Cardiac fibroblast (primary cell): ENCODE measurements around the gene PCDHGC4.

Source experiments
- DNase-seq, 2 donors: peaks; one replicate each; pipeline versions ENCODE4 v3.0.0 to v3.0.0-alpha.2; 2010; ENCODE audit warnings: low read depth in 2 of 2
- H3K4me3 ChIP-seq, 2 donors: replicated peaks in 1 of 2; 1 replicate in 1 of 2; 2 replicates in 1 of 2; pipeline ENCODE4 v1.5.1; 2011; ENCODE audit warnings: low read depth in 2 of 2, low read length in 2 of 2, mild to moderate bottlenecking in 2 of 2, moderate library complexity in 1 of 2
- TF ChIP-seq, protein P1 (sequence below): IDR thresholded peaks from one replicate; pipeline ENCODE4 v1.5.1; 2011; ENCODE audit warnings: low read depth, mild to moderate bottlenecking, low read length, inconsistent platforms

Gene PCDHGC4

DNA sequence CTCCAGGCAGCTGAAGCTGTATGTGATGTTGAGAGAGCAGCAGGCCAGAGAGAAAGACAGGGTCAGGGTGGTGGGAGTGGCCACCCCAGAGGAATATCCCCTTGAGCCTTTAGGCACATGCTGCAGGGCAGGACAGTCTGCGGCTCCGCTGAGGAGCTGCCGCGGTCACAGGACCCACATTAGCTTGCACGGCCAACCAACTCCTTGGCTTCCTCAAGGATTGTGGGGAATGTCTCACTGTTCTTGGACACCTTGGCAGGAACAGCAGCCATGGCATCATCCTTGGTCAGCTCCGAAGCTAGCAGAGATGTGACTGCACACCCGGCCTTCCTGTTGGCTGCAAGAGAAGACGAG lies 31.8 kb downstream of the PCDHGC4 start:
- no peak for DNase-seq
- TF ChIP-seq, protein P1, sequence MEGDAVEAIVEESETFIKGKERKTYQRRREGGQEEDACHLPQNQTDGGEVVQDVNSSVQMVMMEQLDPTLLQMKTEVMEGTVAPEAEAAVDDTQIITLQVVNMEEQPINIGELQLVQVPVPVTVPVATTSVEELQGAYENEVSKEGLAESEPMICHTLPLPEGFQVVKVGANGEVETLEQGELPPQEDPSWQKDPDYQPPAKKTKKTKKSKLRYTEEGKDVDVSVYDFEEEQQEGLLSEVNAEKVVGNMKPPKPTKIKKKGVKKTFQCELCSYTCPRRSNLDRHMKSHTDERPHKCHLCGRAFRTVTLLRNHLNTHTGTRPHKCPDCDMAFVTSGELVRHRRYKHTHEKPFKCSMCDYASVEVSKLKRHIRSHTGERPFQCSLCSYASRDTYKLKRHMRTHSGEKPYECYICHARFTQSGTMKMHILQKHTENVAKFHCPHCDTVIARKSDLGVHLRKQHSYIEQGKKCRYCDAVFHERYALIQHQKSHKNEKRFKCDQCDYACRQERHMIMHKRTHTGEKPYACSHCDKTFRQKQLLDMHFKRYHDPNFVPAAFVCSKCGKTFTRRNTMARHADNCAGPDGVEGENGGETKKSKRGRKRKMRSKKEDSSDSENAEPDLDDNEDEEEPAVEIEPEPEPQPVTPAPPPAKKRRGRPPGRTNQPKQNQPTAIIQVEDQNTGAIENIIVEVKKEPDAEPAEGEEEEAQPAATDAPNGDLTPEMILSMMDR = no peak
- H3K4me3 ChIP-seq = no peak overlapping the region

DNA sequence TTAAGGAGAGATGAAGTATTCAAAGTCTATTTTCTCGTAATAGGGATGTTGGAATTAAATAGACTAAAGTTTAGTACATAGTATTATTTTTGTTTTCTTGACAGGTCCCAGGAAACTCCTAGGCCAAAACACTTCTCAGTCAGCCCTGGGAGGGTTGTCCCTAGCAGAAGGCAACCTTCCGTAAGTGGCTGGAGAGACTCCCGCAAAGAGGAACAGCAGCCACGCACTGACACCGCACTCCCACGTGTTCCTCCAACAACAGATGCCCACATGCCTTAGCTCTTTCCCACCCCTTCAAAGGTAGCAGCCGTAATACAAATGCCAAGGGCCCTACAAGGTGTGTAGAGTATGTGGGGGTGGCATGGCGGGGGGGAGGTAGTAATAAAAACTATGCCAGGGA lies 32.5 kb downstream of the PCDHGC4 start:
- H3K4me3 ChIP-seq = no peak overlapping the region
- DNase-seq = no peak
- TF ChIP-seq, protein P1 = no peak

DNA sequence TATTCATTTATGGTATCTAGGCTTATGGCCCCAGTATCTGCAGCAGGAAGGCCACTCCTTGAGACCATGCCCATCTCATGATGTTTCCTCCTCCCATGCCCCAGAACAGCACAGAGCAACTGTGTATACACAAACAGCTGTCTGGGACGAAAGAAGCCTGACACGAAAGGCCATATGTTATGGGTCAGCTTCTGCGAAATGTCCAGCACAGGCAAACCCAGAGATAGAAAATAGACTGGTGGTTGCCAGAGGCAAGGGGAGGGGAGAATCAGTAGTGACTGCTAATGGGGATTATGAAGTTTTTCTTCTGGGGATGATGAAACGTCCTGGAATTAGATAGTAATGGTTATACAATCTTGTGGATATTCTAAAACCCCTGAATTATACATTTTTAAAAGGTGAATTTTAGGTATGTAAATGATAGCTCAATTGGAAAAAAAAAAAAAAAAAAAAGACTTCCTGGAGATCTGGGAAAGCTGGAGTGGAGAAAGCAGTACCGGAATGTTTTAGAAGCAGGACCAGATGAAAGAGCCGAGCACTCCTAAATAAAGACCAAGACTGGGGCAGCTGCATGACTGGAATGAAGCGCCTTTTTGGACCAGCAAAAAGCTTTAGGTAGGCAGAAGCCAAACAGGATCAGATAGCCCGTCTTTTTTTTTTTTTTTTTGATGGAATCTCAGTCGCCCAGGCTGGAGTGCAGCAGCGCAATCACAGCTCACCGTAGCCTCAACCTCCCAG lies 33.2 kb downstream of the PCDHGC4 start:
- H3K4me3 ChIP-seq = no peak overlapping the region
- DNase-seq = peak in 1 of 2 donors; percentile 71
- TF ChIP-seq, protein P1 = no peak

DNA sequence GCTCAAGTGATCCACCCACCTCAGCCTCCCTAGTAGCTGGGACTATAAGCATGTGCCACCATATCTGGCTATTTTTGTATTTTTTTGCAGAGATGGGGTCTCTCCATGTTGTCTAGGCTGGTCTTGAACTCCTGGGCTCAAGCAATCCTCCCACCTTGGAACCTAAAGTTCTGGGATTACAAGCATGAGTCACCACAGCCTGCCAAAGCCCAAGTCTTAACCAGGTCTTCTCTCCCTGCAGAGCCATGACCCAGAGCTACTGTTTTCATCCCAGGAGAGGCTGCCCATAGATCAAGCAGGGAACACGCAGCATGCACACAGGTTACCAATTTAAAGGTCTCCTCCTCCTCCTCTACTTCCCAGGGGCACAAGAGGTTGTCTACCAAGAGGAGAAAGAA lies 33.8 kb downstream of the PCDHGC4 start:
- TF ChIP-seq, protein P1 = no peak
- H3K4me3 ChIP-seq = no peak overlapping the region
- no peak for DNase-seq

DNA sequence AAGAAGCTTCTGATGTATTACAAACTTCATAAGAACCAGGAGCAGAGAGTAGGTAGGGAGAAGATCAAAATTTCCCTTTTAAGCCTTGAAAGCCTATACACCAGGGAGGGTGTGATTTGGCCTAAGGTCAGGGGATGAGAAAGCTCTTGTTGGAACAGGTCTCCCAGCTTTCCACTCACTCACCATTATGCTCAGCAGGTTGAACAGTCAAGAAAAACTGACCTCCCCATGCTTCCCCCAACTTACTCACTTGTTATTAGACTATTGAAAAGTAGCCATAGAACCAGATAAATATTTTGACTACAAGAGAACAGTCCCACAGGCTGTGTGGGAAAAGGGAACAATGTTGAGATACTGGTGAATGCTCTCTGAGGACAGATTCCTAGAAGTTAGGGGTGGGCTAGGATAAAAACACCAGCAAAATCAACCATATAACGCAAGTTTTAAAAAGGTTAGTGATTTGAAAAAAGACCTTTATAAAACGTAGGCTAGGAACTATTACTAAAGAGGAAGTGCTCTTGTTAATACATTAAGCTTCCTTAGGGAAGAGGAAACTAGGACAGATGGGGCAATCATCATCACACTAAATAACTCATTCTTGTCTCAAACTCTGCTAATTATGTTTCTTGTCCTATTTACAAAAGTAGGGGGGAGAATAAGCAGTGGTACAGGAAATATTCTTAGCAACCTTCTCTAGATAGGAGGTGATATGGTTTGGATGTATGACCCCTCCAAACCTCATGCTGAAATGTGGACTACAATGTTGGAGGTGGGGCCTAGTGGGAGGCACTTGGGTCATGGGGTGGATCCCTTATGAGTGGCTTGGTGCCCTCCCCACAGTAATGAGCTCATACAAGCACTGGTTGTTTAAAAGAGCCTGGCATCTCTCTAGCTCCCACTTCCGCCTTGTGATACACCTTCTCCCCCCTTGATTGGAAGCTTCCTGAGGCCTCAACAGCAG lies 35.1 kb downstream of the PCDHGC4 start:
- no peak overlapping the region for H3K4me3 ChIP-seq
- no peak for DNase-seq
- TF ChIP-seq, protein P1 = no peak

DNA sequence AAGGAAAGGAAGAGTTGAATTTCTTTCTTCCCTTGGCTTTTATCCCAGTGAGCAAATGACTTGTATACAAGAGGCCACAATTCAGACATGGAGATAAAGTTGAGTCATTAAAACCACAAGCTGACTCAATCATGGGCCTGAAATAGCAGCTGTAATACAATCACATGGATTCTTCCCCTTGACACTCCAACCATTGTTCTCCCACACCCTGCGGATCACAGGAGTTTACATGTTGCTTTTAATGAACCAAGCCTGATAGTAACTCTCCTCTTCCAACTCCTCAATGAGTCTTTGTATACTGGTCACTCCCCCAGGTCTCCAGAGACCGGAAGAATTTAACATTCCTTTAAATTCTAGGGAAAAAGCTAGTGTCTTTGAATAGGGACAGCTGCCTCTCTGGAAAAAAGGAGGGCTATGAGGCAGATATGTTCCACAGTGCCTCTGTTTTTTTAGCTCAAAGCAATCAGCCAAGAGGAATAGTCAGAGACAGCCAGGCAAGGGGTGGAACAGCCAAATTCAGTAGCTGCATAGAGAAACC lies 36.5 kb downstream of the PCDHGC4 start:
- peak; percentile 99 for DNase-seq
- TF ChIP-seq, protein P1 = no peak

More for the DNA sequence above, 36.5 kb downstream of the PCDHGC4 start:
- no peak overlapping the region for H3K4me3 ChIP-seq
